HepG2 (cell line): ENCODE data around the gene CORO7. TPM values are rescaled to one million over a fixed set of nuclear protein-coding genes. Genes with fewer than 3 reads are reported as not detected.

Experiments
- CAMTA2 ChIP-seq: sonication (generic); formaldehyde crosslinking; IDR thresholded peaks from 2 replicates; pipeline ENCODE4 v1.4.0; 2020; ENCODE audit warnings: mild to moderate bottlenecking, missing genetic modification reagents, borderline replicate concordance
- CCDC6 ChIP-seq: sonication (generic); formaldehyde crosslinking; IDR thresholded peaks from 2 replicates; pipeline ENCODE4 v1.8.1; 2022; ENCODE audit warnings: mild to moderate bottlenecking, missing genetic modification reagents, moderate library complexity
- HOXD1 ChIP-seq: sonication (generic); formaldehyde crosslinking; IDR thresholded peaks from 2 replicates; pipeline ENCODE4 v1.5.0; 2020; ENCODE audit warnings: missing genetic modification reagents
- JDP2 ChIP-seq: sonication (generic); formaldehyde crosslinking; IDR thresholded peaks from 2 replicates; pipeline ENCODE4 v1.8.1; 2022; ENCODE audit warnings: missing genetic modification reagents, borderline replicate concordance
- KDM5A ChIP-seq: fragments of 200-600 bp; sonication (generic); IDR thresholded peaks from 2 replicates; pipeline ENCODE4 v1.7.0; 2018; ENCODE audit warnings: antibody characterized with exemption, mild to moderate bottlenecking, low read length, borderline replicate concordance
- NBN ChIP-seq: fragments of 450-650 bp; conservative IDR thresholded peaks from 2 replicates; pipeline ENCODE4 v1.6.1; 2017
- NFAT5 ChIP-seq: sonication (generic); formaldehyde crosslinking; IDR thresholded peaks from 2 replicates; pipeline ENCODE4 v1.4.0; 2020; ENCODE audit warnings: missing genetic modification reagents
- NFE2L2 ChIP-seq: fragments of 150-350 bp; IDR thresholded peaks from 2 replicates; pipeline ENCODE4 v1.6.1; 2014; ENCODE audit warnings: low read length
- RAD51 ChIP-seq: fragments of 450-650 bp; IDR thresholded peaks from 2 replicates; pipeline ENCODE4 v1.6.1; 2016; ENCODE audit warnings: borderline replicate concordance
- TBX2 ChIP-seq: sonication (generic); formaldehyde crosslinking; IDR thresholded peaks from 2 replicates; pipeline ENCODE4 v1.5.0; 2020; ENCODE audit warnings: missing genetic modification reagents, mild to moderate bottlenecking, borderline replicate concordance
- U2AF1 ChIP-seq: fragments of 200-400 bp; formaldehyde crosslinking; optimal IDR thresholded peaks from 2 replicates; pipeline ENCODE3; 2017; ENCODE audit warnings: mild to moderate bottlenecking, low read depth, low read length
- ZC3H4 ChIP-seq: sonication (generic); formaldehyde crosslinking; IDR thresholded peaks from 2 replicates; pipeline ENCODE4 v1.4.0; 2020; ENCODE audit warnings: missing genetic modification reagents, borderline replicate concordance
- ZNF160 ChIP-seq: sonication (generic); formaldehyde crosslinking; IDR thresholded peaks from 2 replicates; pipeline ENCODE4 v1.8.0; 2022; ENCODE audit warnings: mild to moderate bottlenecking, inconsistent platforms, missing genetic modification reagents
- ZNF230 ChIP-seq: sonication (generic); formaldehyde crosslinking; IDR thresholded peaks from 2 replicates; pipeline ENCODE4 v1.4.0; 2020; ENCODE audit warnings: mild to moderate bottlenecking, missing genetic modification reagents
- ZNF253 ChIP-seq: sonication (generic); formaldehyde crosslinking; IDR thresholded peaks from 2 replicates; pipeline ENCODE4 v1.8.0; 2022; ENCODE audit warnings: mild to moderate bottlenecking, missing genetic modification reagents, borderline replicate concordance
- ZNF274 ChIP-seq: sonication (generic); formaldehyde crosslinking; IDR thresholded peaks from 2 replicates; pipeline ENCODE4 v1.5.1; 2020; ENCODE audit warnings: mild to moderate bottlenecking, missing genetic modification reagents
- polyA plus RNA-seq, 8 experiments: library from polyadenylated mRNA; depleted of rRNA in 3 of 8; stranded (reverse) in 7 of 8; unstranded in 1 of 8; fragments of >200 nt; fragmentation: Illumina TruSeq in 4 of 8; extraction: Trizol in 4 of 8; gene quantifications; 2 replicates each; pipeline versions ENCODE4 v1.2.1 to v1.2.3, GENCODE V29; 2011 to 2016; ENCODE audit warnings: low read depth in 4 of 8, missing spikeins in 1 of 8, mixed read lengths in 1 of 8; ENCODE audit not compliant: insufficient read depth in 1 of 8
- total RNA-seq, 5 experiments: library from RNA; depleted of rRNA; stranded (reverse); fragments of >200 nt; fragmentation: Illumina TruSeq; extraction: Trizol; gene quantifications; 2 replicates each; pipeline ENCODE4 v1.2.3, GENCODE V29; 2016; ENCODE audit warnings: low read depth in 1 of 5
- TF ChIP-seq, protein P1 (sequence below): sonication (generic); formaldehyde crosslinking; IDR thresholded peaks from 2 replicates; pipeline ENCODE4 v1.8.0; 2022; ENCODE audit warnings: mild to moderate bottlenecking, missing genetic modification reagents; ENCODE audit not compliant: insufficient replicate concordance
- TF ChIP-seq, protein P2 (sequence below): sonication (generic); formaldehyde crosslinking; IDR thresholded peaks from 2 replicates; pipeline ENCODE4 v1.5.0; 2020; ENCODE audit warnings: mild to moderate bottlenecking, missing genetic modification reagents
- TF ChIP-seq, protein P3 (sequence below): fragments of 450-650 bp; IDR thresholded peaks from 2 replicates; pipeline ENCODE4 v1.6.1; 2017

The CORO7 gene
- total and polyA plus RNA-seq, 2 of the 13 experiments (the other 11 are each of a cell fraction or from before 2014, with no cell fraction given): 9.9 to 14.3 TPM

GRCh38 chr16:4371357-4372000, 44.9 kb downstream of the CORO7 start, which contains the start of gene VASN (continued):
- no peak; the same call in 1 of the 2 replicates for TF ChIP-seq ZNF253 (CRISPR knock-in tag)
- TF ChIP-seq KDM5A: no peak
- TF ChIP-seq ZNF274 (CRISPR knock-in tag): no peak
- TF ChIP-seq, protein P1, sequence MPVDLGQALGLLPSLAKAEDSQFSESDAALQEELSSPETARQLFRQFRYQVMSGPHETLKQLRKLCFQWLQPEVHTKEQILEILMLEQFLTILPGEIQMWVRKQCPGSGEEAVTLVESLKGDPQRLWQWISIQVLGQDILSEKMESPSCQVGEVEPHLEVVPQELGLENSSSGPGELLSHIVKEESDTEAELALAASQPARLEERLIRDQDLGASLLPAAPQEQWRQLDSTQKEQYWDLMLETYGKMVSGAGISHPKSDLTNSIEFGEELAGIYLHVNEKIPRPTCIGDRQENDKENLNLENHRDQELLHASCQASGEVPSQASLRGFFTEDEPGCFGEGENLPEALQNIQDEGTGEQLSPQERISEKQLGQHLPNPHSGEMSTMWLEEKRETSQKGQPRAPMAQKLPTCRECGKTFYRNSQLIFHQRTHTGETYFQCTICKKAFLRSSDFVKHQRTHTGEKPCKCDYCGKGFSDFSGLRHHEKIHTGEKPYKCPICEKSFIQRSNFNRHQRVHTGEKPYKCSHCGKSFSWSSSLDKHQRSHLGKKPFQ (CRISPR knock-in tag): peak; percentile 44
- no peak; the same call in 1 of the 2 replicates for TF ChIP-seq HOXD1 (CRISPR knock-in tag)
- TF ChIP-seq U2AF1: peak; percentile 35
- TF ChIP-seq, protein P2, sequence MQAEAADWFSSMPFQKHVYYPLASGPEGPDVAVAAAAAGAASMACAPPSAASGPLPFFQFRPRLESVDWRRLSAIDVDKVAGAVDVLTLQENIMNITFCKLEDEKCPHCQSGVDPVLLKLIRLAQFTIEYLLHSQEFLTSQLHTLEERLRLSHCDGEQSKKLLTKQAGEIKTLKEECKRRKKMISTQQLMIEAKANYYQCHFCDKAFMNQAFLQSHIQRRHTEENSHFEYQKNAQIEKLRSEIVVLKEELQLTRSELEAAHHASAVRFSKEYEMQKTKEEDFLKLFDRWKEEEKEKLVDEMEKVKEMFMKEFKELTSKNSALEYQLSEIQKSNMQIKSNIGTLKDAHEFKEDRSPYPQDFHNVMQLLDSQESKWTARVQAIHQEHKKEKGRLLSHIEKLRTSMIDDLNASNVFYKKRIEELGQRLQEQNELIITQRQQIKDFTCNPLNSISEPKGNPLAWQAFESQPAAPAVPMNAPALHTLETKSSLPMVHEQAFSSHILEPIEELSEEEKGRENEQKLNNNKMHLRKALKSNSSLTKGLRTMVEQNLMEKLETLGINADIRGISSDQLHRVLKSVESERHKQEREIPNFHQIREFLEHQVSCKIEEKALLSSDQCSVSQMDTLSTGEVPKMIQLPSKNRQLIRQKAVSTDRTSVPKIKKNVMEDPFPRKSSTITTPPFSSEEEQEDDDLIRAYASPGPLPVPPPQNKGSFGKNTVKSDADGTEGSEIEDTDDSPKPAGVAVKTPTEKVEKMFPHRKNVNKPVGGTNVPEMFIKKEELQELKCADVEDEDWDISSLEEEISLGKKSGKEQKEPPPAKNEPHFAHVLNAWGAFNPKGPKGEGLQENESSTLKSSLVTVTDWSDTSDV (CRISPR knock-in tag): no peak; the same call in 1 of the 2 replicates
- no peak for TF ChIP-seq JDP2 (CRISPR knock-in tag)
- no peak for TF ChIP-seq ZNF230
- no peak for TF ChIP-seq RAD51
- TF ChIP-seq, protein P3, sequence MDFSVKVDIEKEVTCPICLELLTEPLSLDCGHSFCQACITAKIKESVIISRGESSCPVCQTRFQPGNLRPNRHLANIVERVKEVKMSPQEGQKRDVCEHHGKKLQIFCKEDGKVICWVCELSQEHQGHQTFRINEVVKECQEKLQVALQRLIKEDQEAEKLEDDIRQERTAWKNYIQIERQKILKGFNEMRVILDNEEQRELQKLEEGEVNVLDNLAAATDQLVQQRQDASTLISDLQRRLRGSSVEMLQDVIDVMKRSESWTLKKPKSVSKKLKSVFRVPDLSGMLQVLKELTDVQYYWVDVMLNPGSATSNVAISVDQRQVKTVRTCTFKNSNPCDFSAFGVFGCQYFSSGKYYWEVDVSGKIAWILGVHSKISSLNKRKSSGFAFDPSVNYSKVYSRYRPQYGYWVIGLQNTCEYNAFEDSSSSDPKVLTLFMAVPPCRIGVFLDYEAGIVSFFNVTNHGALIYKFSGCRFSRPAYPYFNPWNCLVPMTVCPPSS: no peak
- TF ChIP-seq NFAT5 (CRISPR knock-in tag): no peak
- TF ChIP-seq ZNF160 (CRISPR knock-in tag): no peak
- no peak for TF ChIP-seq NBN
- TF ChIP-seq TBX2: 0 out of 2 replicates have a peak, but pooled peaks have one; percentile 6
- no peak for TF ChIP-seq NFE2L2
- TF ChIP-seq CAMTA2: no peak; the same call in 1 of the 2 replicates
- no peak for TF ChIP-seq CCDC6 (CRISPR knock-in tag)
- no peak for TF ChIP-seq ZC3H4 (CRISPR knock-in tag)
